Transverse colon (tissue), 4 donors: ENCODE measurements around the gene TBX5.

ENCODE experiments used
- CTCF ChIP-seq, 5 experiments: fragments of 200-600 bp in 3 of 5; fragments of 450-650 bp in 2 of 5; sonication (generic) in 3 of 5; IDR thresholded peaks; 1 replicate in 2 of 5; 2 replicates in 3 of 5; pipeline ENCODE4 v1.5.1; 2016 to 2017; ENCODE audit warnings: antibody characterized with exemption in 5 of 5, inconsistent platforms in 3 of 5, mild to moderate bottlenecking in 2 of 5, moderate library complexity in 1 of 5
- EP300 ChIP-seq: sonication (generic); formaldehyde crosslinking; IDR thresholded peaks from one replicate; pipeline ENCODE4 v1.6.1; 2017; ENCODE audit warnings: antibody characterized with exemption, low read depth
- POLR2A ChIP-seq: fragments of 450-650 bp; IDR thresholded peaks from one replicate; pipeline ENCODE4 v1.6.1; 2016; ENCODE audit warnings: antibody characterized with exemption, mild to moderate bottlenecking, moderate library complexity
- POLR2AphosphoS5 ChIP-seq, 3 donors: sonication (generic); formaldehyde crosslinking; IDR thresholded peaks; one replicate each; pipeline ENCODE4 v1.6.1; 2016; ENCODE audit warnings: antibody characterized with exemption in 3 of 3

GRCh38 chr12:114305446-114305845 lies 100.5 kb downstream of the TBX5 start:
- TF ChIP-seq CTCF (IDR thresholded peaks at IDR 0.05) (no peak), POLR2AphosphoS5 (IDR thresholded peaks at IDR 0.05) (no peak), POLR2A (no peak), EP300 (no peak)
